Spleen (tissue), 7 donors: ENCODE data around the gene MANBA.

Experiments used
- POLR2A ChIP-seq, 3 donors: fragments of 450-650 bp; IDR thresholded peaks; one replicate each; pipeline ENCODE4 v1.5.1; 2017; ENCODE audit warnings: antibody characterized with exemption in 3 of 3, mild to moderate bottlenecking in 1 of 3
- TF ChIP-seq, protein P1 (sequence below), 11 experiments: fragments of 200-600 bp in 7 of 11; fragments of 450-650 bp in 4 of 11; sonication (generic) in 4 of 11; IDR thresholded peaks in 8 of 11; conservative IDR thresholded peaks in 3 of 11; 1 replicate in 7 of 11; 2 replicates in 4 of 11; pipeline versions ENCODE4 v1.4.0 to v1.8.0; 2016 to 2021; ENCODE audit warnings: antibody characterized with exemption in 11 of 11, inconsistent platforms in 4 of 11, mild to moderate bottlenecking in 1 of 11
- donor health status: DM: no; HTN: no; CAD: no; lungs with moderate emphysema.
- donor health status: DM: no; HTN: no; CAD: no.
- donor health status: DM: no; HTN: no; CAD: no.

DNA sequence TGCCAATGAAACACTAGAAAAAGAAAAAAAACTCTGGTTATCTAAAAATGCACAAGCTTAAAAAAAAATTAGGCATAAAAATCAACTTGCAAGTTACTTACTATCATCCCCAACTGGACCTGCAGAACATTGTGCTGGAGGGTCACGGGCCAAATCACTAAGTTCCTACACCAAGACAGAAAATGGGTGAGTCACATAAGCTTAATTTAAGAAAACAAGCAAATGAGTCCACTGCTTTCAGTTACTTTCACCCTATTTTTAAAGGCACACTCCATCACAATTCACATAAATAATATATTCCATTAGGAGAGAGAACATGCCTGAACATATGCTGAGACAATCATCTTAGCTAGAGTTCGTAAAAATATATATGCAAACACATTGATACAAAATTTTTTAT lies 48.9 kb upstream of the MANBA start:
- TF ChIP-seq, protein P1, sequence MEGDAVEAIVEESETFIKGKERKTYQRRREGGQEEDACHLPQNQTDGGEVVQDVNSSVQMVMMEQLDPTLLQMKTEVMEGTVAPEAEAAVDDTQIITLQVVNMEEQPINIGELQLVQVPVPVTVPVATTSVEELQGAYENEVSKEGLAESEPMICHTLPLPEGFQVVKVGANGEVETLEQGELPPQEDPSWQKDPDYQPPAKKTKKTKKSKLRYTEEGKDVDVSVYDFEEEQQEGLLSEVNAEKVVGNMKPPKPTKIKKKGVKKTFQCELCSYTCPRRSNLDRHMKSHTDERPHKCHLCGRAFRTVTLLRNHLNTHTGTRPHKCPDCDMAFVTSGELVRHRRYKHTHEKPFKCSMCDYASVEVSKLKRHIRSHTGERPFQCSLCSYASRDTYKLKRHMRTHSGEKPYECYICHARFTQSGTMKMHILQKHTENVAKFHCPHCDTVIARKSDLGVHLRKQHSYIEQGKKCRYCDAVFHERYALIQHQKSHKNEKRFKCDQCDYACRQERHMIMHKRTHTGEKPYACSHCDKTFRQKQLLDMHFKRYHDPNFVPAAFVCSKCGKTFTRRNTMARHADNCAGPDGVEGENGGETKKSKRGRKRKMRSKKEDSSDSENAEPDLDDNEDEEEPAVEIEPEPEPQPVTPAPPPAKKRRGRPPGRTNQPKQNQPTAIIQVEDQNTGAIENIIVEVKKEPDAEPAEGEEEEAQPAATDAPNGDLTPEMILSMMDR (IDR thresholded peaks at IDR 0.05 in 8 of 11, conservative IDR thresholded peaks at IDR 0.05 in 3 of 11): no peak
- no peak for TF ChIP-seq POLR2A (IDR thresholded peaks at IDR 0.05)
